GM12873 (cell line): Measurements from ENCODE around the gene SCN4A.

Experiments used
- TF ChIP-seq, protein P1 (sequence below): IDR thresholded peaks from 2 replicates; pipeline ENCODE4 v1.5.1; 2012; ENCODE audit warnings: low read depth, mild to moderate bottlenecking, moderate library complexity, low read length, control low read depth; ENCODE audit not compliant: insufficient read depth; ENCODE audit errors: missing control alignments

The SCN4A gene

DNA sequence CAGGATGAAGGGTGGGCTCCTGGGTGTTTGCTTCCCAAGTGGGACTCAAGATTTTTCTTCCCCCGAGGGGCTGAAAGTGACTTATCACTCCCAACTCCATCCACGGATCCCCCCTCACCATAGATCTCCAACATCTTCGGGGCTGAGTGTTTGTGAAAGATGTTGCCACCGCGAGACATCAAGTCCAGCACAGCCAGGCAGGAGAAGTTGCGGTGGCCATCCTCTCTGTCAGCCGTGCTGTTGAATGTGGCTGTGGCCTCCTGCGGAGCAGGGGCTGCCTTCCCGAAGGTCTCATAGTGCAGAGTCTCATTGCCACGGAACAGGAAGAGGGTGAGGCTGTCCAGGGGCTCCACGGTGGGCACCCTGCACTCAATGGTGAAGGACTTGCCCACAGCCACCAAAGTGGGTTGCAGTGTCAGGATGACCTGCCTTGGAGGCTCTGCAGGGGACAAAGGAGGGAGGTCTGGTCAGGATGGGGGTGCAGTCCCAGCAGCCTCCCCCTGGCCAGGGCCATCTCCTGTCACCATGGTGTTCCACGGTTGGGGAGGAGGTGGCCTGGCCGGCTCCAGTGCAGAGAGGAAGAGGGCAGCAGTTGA is 30.9 kb upstream of the SCN4A start:
- TF ChIP-seq, protein P1, sequence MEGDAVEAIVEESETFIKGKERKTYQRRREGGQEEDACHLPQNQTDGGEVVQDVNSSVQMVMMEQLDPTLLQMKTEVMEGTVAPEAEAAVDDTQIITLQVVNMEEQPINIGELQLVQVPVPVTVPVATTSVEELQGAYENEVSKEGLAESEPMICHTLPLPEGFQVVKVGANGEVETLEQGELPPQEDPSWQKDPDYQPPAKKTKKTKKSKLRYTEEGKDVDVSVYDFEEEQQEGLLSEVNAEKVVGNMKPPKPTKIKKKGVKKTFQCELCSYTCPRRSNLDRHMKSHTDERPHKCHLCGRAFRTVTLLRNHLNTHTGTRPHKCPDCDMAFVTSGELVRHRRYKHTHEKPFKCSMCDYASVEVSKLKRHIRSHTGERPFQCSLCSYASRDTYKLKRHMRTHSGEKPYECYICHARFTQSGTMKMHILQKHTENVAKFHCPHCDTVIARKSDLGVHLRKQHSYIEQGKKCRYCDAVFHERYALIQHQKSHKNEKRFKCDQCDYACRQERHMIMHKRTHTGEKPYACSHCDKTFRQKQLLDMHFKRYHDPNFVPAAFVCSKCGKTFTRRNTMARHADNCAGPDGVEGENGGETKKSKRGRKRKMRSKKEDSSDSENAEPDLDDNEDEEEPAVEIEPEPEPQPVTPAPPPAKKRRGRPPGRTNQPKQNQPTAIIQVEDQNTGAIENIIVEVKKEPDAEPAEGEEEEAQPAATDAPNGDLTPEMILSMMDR: no peak

DNA sequence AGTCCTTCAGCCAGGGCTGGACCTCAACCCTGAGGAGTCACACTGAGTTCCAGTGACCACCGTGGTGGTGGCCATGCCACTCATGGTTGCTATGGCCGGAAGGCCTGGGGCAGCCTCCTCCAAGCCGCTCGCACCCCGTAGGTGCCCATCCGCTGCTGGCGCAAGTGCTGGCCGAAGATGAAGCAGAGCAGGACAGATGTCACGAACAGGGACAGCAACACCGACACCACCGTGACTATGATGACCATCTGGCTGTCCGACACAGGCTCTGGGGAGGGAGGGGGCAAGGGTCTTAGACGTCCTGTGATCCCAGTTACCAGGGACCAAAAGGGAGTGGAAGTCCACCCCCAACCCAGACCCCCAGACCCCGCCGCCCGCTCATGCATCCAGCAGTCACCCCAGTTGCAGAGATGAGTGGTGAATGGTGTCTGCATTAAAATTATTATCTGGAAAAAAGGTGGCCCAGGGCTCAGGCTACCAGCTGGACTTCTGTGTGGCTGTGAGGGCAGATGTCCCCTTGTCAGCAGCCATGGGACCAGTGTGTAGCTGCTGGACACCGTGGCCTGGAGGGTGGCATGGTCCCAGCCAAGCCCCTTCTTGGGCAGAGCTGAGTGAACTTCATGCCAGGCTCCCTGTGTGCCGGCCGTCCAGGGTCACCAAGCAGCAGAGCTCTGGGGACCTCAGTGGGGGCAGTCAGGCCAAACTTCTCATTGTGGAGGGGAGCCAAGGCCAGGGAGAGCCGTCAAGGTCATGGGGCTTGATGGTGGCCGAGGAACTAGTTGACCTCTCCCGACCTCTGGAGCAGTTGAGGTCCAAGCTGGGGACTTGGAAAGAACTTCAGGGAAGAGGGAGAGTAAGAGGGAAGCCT is 30.2 kb upstream of the SCN4A start:
- TF ChIP-seq, protein P1: no peak

DNA sequence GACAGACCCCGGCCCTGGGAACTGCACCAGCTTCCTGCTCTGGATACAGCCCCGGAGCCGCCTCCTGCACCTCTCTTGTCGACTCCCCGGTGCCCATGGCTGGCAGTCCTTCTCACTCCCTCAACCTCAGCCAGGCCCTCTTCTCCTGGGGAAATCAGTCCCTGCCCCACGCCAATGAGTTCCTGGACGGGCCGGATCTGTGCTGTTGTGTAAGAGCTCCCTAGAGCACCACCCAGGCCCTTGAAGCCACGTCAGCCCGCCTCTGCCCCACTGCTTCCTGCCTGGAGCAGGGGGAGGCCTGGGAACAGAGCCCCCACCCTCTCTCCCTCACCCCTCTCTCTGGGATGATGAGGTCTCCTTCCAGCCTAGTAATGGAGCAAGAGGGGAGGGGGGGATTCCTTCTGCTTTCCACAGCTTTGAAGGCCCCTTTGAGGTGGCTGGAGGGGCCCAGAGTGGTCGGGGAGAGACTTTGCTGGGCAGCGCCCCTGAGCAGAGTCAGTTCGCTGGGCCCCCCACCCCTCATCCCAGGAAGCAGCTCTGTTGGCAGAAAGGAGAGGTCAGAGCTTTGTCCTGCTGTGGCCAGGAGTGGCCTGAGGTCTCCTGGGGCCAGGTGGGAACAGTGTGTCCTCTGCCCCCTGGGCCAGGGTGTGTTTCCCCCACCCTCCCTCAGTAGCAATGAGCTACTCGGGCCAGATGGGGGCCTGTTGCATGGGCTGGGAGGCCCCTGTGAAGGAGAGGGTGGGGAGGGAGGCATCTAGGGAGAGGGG is 29.2 kb upstream of the SCN4A start:
- TF ChIP-seq, protein P1: no peak

DNA sequence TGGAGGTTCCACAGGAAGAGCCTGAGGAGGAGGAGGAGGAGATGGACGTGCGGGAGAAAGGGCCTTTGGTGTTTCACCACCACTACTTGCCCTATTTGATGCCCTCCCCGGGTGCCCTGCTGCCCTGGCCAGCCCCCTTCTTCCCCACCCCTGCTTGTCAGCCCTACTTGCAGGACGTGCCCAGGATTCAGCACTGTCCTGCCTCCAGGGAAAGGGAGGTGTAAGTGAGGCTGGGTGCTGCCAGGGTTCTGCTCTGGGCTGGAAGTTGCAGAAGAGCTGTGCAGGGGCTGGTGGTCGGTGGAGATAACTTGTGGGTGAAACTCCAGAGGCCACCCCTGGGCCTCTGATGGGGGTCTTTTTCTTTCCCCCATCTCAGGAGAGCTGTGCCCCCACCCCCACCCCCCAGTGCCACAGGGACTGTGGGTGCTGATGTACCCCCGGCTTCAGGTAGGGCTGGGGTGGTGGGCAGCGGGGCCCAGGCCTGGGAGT is 28.4 kb upstream of the SCN4A start:
- TF ChIP-seq, protein P1: no peak

DNA sequence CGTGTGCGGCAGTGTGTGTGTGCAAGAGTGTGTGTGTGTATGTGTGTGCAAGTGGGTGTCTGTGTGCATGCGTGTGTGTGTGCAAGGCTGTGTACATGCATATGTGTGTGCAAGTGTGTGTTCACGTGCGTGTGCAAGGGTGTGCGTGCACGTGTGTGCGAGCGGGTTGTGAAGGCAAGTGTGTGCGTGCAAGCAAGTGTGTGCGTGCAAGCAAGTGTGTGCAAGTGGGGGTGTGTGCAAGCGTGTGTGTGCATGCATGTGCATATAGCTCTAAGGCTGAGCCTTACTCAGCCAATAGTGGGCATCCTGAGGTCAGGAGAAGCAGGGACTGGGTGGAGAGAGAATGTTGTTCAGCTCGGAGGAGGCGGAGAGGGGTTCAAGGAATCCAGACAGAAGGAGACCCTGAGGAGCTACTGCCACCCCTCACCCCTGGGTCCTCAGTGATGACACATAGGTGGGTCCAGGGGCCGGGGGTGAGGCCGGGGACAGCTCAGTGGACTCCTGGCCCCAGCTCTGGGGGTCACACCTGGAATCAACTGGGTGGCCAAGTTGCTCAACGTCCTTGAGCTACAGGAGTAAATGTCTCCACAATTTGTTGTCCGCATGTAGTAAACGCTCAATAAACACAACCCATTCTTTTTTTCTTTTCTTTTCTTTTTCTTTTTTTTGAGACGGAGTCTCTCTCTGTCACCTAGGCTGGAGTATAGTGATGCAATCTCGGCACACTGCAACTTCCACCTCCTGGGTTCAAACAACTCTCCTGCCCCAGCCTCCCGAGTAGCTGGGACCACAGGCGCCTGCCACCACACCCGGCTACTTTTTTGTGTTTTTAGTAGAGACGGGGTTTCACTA is 27.2 kb upstream of the SCN4A start:
- TF ChIP-seq, protein P1: no peak

DNA sequence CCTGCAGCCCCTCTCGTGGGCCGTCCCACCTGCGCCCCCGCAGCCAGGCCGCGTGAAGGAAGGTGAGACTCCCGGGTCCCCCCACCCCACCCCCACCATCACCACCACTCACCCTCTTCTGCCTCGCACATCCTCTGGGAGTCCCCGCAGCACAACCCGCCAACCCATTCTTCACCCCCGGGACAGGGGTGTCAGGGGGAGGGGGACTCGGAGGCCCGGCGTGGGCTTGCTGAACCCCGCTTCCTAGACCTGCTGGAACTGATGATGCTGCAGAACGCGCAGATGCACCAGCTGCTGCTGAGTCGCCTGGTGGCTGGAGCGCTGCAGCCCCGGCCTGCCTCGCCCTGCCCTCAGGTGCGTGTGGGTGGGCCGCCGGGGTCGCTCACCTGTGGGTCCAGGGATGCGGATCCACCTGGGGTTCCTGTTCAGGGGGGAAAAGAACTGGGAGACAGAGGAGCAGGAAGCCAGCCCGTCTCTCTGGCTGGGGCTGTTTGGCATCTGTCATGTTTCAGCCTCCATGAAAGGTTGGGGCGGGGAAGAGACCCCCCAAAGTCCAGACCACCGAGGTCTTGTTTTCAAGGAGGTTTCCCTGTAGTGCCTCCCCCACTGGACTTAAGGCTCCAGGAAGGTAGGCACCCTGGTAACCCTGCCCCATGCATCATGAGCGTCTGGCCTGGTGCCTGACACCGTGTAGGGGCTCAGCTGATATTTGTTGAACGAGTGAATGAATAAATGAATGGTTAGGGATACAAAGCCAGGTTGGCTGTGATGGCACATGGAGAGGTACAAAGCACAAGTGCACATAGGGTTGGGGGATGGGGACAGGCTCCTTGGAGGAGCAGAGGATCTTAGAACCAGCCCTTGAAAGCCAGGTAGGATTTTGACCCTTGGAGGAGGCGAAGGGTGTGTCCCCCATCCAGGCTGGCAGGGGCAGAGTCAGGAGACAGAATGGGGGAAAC is 26.3 kb upstream of the SCN4A start:
- TF ChIP-seq, protein P1: no peak
